Urothelium cell line (cell line): ENCODE measurements around the gene GPR153.

Experiments used
- DNase-seq: peaks from one replicate; pipeline ENCODE4 v3.0.0; 2011; ENCODE audit warnings: low spot score, mixed read lengths
- FAIRE-seq: peaks from 2 replicates; lab custom pipeline; 2011; peaks lifted over from hg19 to GRCh38; lab: Jason Lieb, UNC

Gene GPR153

GRCh38 chr1:6287431-6287886, 26.6 kb upstream of the GPR153 start:
- FAIRE-seq (no peak), DNase-seq (no peak)

- no peak for DNase-seq
- no peak for FAIRE-seq
These were observed 26.1 kb upstream of the GPR153 start for GRCh38 chr1:6287029-6287428.

- no peak for DNase-seq
- FAIRE-seq, result no peak
These were observed 25.4 kb upstream of the GPR153 start for GRCh38 chr1:6286266-6286665.

- FAIRE-seq, result no peak
- no peak for DNase-seq
These were observed 24.4 kb upstream of the GPR153 start for GRCh38 chr1:6285336-6285735.

GRCh38 chr1:6282577-6283270, 21.8 kb upstream of the GPR153 start:
- DNase-seq (no peak), FAIRE-seq (no peak)

- FAIRE-seq, result no peak
- DNase-seq, result no peak
These were observed 20.9 kb upstream of the GPR153 start for GRCh38 chr1:6281511-6282402.

- DNase-seq, result no peak
- FAIRE-seq, result no peak
These were observed 20.0 kb upstream of the GPR153 start for GRCh38 chr1:6280761-6281451.

GRCh38 chr1:6279613-6280383, 18.9 kb upstream of the GPR153 start:
- no peak for DNase-seq
- FAIRE-seq, result no peak

- no peak for DNase-seq
- no peak for FAIRE-seq
These were observed 18.2 kb upstream of the GPR153 start for GRCh38 chr1:6279066-6279465.

GRCh38 chr1:6278263-6278662, 17.4 kb upstream of the GPR153 start:
- DNase-seq (no peak), FAIRE-seq (no peak)

GRCh38 chr1:6276811-6277555, 16.1 kb upstream of the GPR153 start:
- DNase-seq, result no peak

GRCh38 chr1:6275826-6276782, 15.2 kb upstream of the GPR153 start:
- FAIRE-seq (no peak), DNase-seq (no peak)

More at GRCh38 chr1:6276811-6277555, 16.1 kb upstream of the GPR153 start:
- FAIRE-seq, result no peak

- DNase-seq (no peak), FAIRE-seq (no peak)
These were observed 13.8 kb upstream of the GPR153 start for GRCh38 chr1:6274622-6275139.

- no peak for FAIRE-seq
- no peak for DNase-seq
These were observed 13.2 kb upstream of the GPR153 start for GRCh38 chr1:6274102-6274501.

GRCh38 chr1:6273380-6273891, 12.5 kb upstream of the GPR153 start:
- FAIRE-seq, result no peak
- peak; percentile 53 for DNase-seq

GRCh38 chr1:6272868-6273267, 12.0 kb upstream of the GPR153 start:
- FAIRE-seq (no peak), DNase-seq (no peak)

- no peak for FAIRE-seq
- DNase-seq, result no peak
These were observed 11.6 kb upstream of the GPR153 start for GRCh38 chr1:6272452-6272851.

- DNase-seq (no peak), FAIRE-seq (no peak)
These were observed 10.7 kb upstream of the GPR153 start for GRCh38 chr1:6271554-6271953.
